Measurements from ENCODE around the gene KCNQ5. TPM values are rescaled to one million over a fixed set of nuclear protein-coding genes. Genes with fewer than 3 reads are reported as not detected.

KCNQ5 gene
- total RNA-seq, 2 experiments from 2014 or later: 5.1 to 5.5 TPM

GRCh38 chr6:72999995-73000394, 378.1 kb downstream of the KCNQ5 start:
- CTCF ChIA-PET: no interaction called here
- no peak overlapping the region for H3K27ac Mint-ChIP-seq

DNA sequence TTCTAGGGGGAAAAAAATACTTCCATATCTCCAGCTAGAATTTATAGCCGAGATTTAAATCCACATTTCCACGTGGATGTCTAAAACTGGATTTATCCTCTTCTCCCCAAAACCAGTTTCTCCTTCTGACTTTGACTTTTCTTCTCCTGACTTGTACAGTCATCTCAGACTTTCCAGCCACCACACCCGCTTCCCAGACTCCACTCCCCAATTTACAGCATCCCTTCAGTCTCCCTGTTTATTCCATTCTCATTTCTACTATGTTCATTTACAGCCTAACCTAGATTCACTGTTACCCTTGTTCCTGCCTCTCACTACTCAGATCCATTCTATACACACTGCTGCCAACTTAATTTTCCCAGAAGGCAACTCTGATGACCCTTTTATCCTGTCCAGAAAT, 378.6 kb downstream of the KCNQ5 start:
- CTCF ChIA-PET: no interaction called here
- Mint-ChIP-seq H3K27ac (no peak overlapping the region), H3K27me3 (no peaks in the 10 kb centered on the region), H3K36me3 (ENCODE audit: low read depth) (no peaks in the 10 kb centered on the region), H3K4me3 (no peak overlapping the region), H3K4me1 (no peaks in the 10 kb centered on the region), H3K9me3 (ENCODE audit: low read depth) (no peaks in the 10 kb centered on the region)
- DNase-seq: no peak
- POLR2A ChIA-PET: no interaction called here
- intact Hi-C loops (cut with DNase I, micrococcal nuclease): no loop called here
- ATAC-seq: no peak

More at GRCh38 chr6:72999995-73000394, 378.1 kb downstream of the KCNQ5 start:
- Mint-ChIP-seq H3K36me3 (ENCODE audit: low read depth) (no peaks in the 10 kb centered on the region), H3K9me3 (ENCODE audit: low read depth) (no peaks in the 10 kb centered on the region), H3K4me3 (no peak overlapping the region), H3K27me3 (no peaks in the 10 kb centered on the region), H3K4me1 (no peaks in the 10 kb centered on the region)
- ATAC-seq (no peak), DNase-seq (no peak)
- intact Hi-C loops (cut with DNase I, micrococcal nuclease): no loop called here
- POLR2A ChIA-PET: no interaction called here

DNA sequence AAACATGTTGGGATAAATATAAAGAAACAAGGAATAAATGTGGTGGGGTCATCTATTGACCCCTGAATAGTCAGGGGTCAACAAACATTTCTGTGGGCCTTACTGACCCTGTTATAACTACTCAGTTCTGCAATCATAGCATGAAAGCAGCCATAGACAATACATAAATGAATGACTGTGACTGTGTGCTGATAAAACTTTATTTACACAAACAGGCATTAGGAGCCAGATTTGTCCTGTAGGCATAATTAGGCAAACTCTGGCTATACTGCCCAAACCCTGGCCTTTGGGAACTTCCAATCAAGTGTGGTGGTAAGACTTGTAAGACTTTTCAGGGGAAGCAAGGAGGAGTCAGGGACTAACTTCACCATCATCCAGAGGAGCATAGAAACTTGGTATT, 380.7 kb downstream of the KCNQ5 start:
- Mint-ChIP-seq H3K27ac (no peak overlapping the region), H3K9me3 (ENCODE audit: low read depth) (no peaks in the 10 kb centered on the region), H3K36me3 (ENCODE audit: low read depth) (peaks cover 7% of the 10 kb centered on the region), H3K4me3 (no peak overlapping the region), H3K27me3 (no peaks in the 10 kb centered on the region), H3K4me1 (no peaks in the 10 kb centered on the region)
- POLR2A ChIA-PET: no interaction called here
- intact Hi-C loops (cut with DNase I, micrococcal nuclease): no loop called here
- DNase-seq: no peak
- no peak for ATAC-seq
- CTCF ChIA-PET: no interaction called here

GRCh38 chr6:73003302-73003701, 381.4 kb downstream of the KCNQ5 start:
- no peaks in the 10 kb centered on the region for H3K9me3 Mint-ChIP-seq (ENCODE audit: low read depth)
- ChIA-PET CTCF (no interaction called here), POLR2A (no interaction called here)
- peaks cover 9% of the 10 kb centered on the region for H3K36me3 Mint-ChIP-seq (ENCODE audit: low read depth)
- DNase-seq (no peak), ATAC-seq (no peak)
- intact Hi-C loops (cut with DNase I, micrococcal nuclease): no loop called here
- no peaks in the 10 kb centered on the region for H3K27me3 Mint-ChIP-seq
- no peak overlapping the region for H3K4me3 Mint-ChIP-seq
- no peak overlapping the region for H3K27ac Mint-ChIP-seq
- no peaks in the 10 kb centered on the region for H3K4me1 Mint-ChIP-seq

- CTCF ChIA-PET: no interaction called here
- no peak overlapping the region for H3K27ac Mint-ChIP-seq
- intact Hi-C loops (cut with DNase I, micrococcal nuclease): no loop called here
These were observed 382.4 kb downstream of the KCNQ5 start for GRCh38 chr6:73004231-73004630.

DNA sequence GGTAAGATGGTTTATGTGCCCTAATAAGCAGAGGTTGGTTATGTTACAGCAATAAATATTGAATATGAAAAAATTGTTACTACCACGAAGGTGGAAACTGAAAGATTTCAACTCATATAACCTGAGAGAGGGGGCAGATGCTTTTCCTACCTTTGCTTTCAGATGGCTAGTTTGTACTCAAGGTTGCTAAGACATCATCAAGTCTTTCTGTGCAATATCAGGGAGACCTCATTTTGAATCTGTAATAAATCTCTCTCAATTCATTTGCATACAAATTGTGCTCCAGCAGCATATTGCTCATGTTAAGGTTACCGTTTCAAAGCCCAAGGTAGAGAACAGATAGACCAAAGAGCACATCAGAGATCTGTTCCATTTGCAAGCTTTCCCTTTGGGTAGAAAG, 383.0 kb downstream of the KCNQ5 start:
- Mint-ChIP-seq H3K9me3 (ENCODE audit: low read depth) (no peaks in the 10 kb centered on the region), H3K27me3 (no peaks in the 10 kb centered on the region), H3K36me3 (ENCODE audit: low read depth) (peaks cover 10% of the 10 kb centered on the region), H3K4me3 (no peak overlapping the region), H3K27ac (no peak overlapping the region), H3K4me1 (no peaks in the 10 kb centered on the region)
- ChIA-PET POLR2A (no interaction called here), CTCF (no interaction called here)
- ATAC-seq (no peak), DNase-seq (no peak)
- intact Hi-C loops (cut with DNase I, micrococcal nuclease): no loop called here

More at GRCh38 chr6:73004231-73004630, 382.4 kb downstream of the KCNQ5 start:
- no peak overlapping the region for H3K4me3 Mint-ChIP-seq
- no peaks in the 10 kb centered on the region for H3K9me3 Mint-ChIP-seq (ENCODE audit: low read depth)
- no peak for DNase-seq
- no peak for ATAC-seq
- H3K27me3 Mint-ChIP-seq: no peaks in the 10 kb centered on the region
- no peaks in the 10 kb centered on the region for H3K4me1 Mint-ChIP-seq
- peaks cover 10% of the 10 kb centered on the region for H3K36me3 Mint-ChIP-seq (ENCODE audit: low read depth)
- POLR2A ChIA-PET: no interaction called here

DNA sequence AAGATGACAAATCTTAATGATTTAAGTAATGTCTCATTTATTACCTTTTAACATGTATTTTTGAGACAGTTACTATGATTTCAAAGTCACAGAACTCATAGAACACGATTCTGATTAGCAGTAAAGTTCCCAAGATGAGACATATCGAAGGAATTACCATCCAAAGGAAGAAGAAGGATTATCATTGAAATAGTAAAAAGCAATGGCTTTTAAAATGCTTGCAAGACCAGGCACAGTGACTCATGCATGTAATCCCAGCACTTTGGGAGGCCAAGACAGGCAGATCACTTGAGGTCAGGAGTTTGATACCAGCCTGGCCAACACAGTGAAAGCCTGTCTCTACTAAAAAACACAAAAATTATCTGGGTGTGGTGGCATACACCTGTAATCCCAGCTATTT, 384.3 kb downstream of the KCNQ5 start:
- DNase-seq: no peak
- Mint-ChIP-seq H3K4me3 (no peak overlapping the region), H3K9me3 (ENCODE audit: low read depth) (no peaks in the 10 kb centered on the region), H3K36me3 (ENCODE audit: low read depth) (peaks cover 10% of the 10 kb centered on the region), H3K27me3 (no peaks in the 10 kb centered on the region), H3K4me1 (no peaks in the 10 kb centered on the region), H3K27ac (no peak overlapping the region)
- POLR2A ChIA-PET: no interaction called here
- intact Hi-C loops (cut with DNase I, micrococcal nuclease): no loop called here
- CTCF ChIA-PET: no interaction called here
- no peak for ATAC-seq

GRCh38 chr6:73011945-73012344, 390.1 kb downstream of the KCNQ5 start:
- ATAC-seq (no peak), DNase-seq (no peak)
- CTCF ChIA-PET: no interaction called here
- Mint-ChIP-seq H3K36me3 (ENCODE audit: low read depth) (peaks cover 8% of the 10 kb centered on the region), H3K27me3 (no peaks in the 10 kb centered on the region), H3K9me3 (ENCODE audit: low read depth) (no peaks in the 10 kb centered on the region), H3K4me1 (no peaks in the 10 kb centered on the region), H3K4me3 (no peak overlapping the region), H3K27ac (no peak overlapping the region)
- POLR2A ChIA-PET: no interaction called here
- intact Hi-C loops (cut with DNase I, micrococcal nuclease): no loop called here

DNA sequence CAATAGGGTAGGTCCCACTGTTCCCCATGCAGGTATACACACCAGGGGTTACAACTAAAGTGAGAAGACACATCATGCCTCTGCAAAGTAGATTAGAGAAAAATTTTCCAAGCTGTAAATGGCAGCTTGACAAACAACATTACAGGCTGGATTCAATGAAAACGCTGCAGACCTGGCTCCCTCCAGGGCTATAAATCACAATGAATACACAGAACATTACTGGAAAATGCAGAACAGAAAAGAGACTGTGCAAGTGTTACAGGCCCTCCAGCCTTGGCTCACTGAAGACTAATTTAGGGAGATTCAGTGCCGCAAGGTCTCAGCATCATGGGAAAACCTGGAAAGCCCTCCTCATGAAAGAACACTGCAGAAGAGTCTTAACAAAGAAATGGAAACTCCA, 395.6 kb downstream of the KCNQ5 start:
- H3K4me3 Mint-ChIP-seq: no peak overlapping the region
- ChIA-PET POLR2A (no interaction called here), CTCF (no interaction called here)
- DNase-seq (no peak), ATAC-seq (no peak)
- H3K27me3 Mint-ChIP-seq: no peaks in the 10 kb centered on the region
- H3K4me1 Mint-ChIP-seq: no peaks in the 10 kb centered on the region
- intact Hi-C loops (cut with DNase I, micrococcal nuclease): no loop called here
- no peak overlapping the region for H3K27ac Mint-ChIP-seq
- no peaks in the 10 kb centered on the region for H3K36me3 Mint-ChIP-seq (ENCODE audit: low read depth)
- H3K9me3 Mint-ChIP-seq (ENCODE audit: low read depth): no peaks in the 10 kb centered on the region

DNA sequence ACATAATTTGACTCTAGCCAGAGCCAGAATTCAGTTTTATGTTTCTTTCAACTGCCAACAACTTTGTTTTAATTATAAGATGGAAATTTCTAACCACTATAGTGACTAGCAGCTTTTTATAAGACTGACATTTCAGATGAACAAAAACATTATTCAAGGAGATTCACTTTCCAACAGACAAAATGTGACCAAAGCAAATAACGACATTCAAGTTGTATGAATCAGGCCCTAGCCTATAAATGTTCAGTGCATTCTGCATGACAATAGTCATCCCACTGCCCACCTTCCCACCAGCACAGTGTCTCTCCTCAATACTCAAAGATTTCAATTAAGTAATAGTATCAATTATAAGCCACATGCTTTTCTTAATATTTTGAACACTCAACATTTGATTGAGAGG, 402.7 kb downstream of the KCNQ5 start:
- H3K4me1 Mint-ChIP-seq: no peaks in the 10 kb centered on the region
- no peak overlapping the region for H3K27ac Mint-ChIP-seq
- DNase-seq (no peak), ATAC-seq (no peak)
- POLR2A ChIA-PET: no interaction called here
- intact Hi-C loops (cut with DNase I, micrococcal nuclease): no loop called here
- no peaks in the 10 kb centered on the region for H3K27me3 Mint-ChIP-seq
- H3K36me3 Mint-ChIP-seq (ENCODE audit: low read depth): no peaks in the 10 kb centered on the region
- CTCF ChIA-PET: interaction anchor here (1.0 kb wide), 1 partner anchor 25 kb away, joined by 3 read pairs; no protein-coding TSS in a partner anchor
- H3K9me3 Mint-ChIP-seq (ENCODE audit: low read depth): no peaks in the 10 kb centered on the region
- H3K4me3 Mint-ChIP-seq: no peak overlapping the region

DNA sequence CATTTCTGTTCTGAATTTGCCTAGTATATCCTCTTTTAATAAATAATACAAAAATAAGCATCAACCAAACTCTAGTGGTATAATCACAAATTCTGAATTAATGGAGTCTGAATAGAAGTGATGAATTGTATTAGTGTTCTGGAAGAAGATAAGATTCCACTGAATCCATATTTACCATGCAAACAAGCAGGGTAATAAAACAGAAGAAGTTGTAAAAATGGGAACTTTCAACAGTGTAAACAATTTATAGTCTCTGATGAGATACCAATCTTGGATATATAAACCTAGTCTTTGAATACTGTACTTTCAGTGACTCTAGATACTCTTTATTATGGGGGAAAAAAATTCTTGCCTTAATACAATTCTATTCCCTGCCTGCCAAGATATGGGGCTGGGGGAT, 405.8 kb downstream of the KCNQ5 start:
- H3K36me3 Mint-ChIP-seq (ENCODE audit: low read depth): no peaks in the 10 kb centered on the region
- H3K9me3 Mint-ChIP-seq (ENCODE audit: low read depth): no peaks in the 10 kb centered on the region
- no peak overlapping the region for H3K4me3 Mint-ChIP-seq
- intact Hi-C loops (cut with DNase I, micrococcal nuclease): no loop called here
- DNase-seq (no peak), ATAC-seq (no peak)
- H3K4me1 Mint-ChIP-seq: peaks cover 5% of the 10 kb centered on the region
- ChIA-PET CTCF (no interaction called here), POLR2A (no interaction called here)
- H3K27me3 Mint-ChIP-seq: no peaks in the 10 kb centered on the region
- H3K27ac Mint-ChIP-seq: no peak overlapping the region

GRCh38 chr6:73028124-73028766, 406.4 kb downstream of the KCNQ5 start:
- H3K9me3 Mint-ChIP-seq (ENCODE audit: low read depth): no peaks in the 10 kb centered on the region
- ChIA-PET POLR2A (no interaction called here), CTCF (no interaction called here)
- H3K27ac Mint-ChIP-seq: no peak overlapping the region
- DNase-seq (no peak), ATAC-seq (no peak)
- intact Hi-C loops (cut with DNase I, micrococcal nuclease): no loop called here
- H3K27me3 Mint-ChIP-seq: no peaks in the 10 kb centered on the region
- H3K36me3 Mint-ChIP-seq (ENCODE audit: low read depth): no peaks in the 10 kb centered on the region
- H3K4me1 Mint-ChIP-seq: peaks cover 5% of the 10 kb centered on the region
- H3K4me3 Mint-ChIP-seq: no peak overlapping the region

DNA sequence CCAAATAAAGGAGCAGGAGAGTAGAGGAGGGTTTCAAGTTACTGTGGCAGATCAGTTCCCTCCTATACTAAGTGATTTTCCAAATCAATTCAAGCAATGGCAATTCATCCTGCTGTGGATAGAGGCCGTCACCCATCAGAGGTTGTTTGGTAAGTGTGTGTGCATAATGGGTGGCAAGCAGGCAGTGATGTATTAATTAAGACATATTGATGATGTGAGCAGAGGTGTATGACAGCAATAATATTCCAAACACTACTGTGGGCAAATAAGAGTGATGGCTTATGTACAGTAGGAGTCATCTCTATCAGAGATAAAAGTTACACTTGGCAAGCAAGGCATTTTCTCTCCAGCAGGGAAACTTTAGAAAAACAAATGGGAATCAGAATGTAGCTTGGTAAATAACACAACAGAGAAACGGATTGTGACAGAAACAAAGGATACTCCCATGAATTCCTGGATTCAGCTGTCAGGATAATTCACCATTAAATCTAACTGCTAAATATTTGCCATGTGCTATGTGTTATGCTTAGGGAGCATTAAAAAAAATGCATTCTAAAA, 407.1 kb downstream of the KCNQ5 start:
- DNase-seq: no peak
- no peaks in the 10 kb centered on the region for H3K36me3 Mint-ChIP-seq (ENCODE audit: low read depth)
- POLR2A ChIA-PET: no interaction called here
- intact Hi-C loops (cut with DNase I, micrococcal nuclease): no loop called here
- no peak overlapping the region for H3K4me3 Mint-ChIP-seq
- H3K4me1 Mint-ChIP-seq: peaks cover 5% of the 10 kb centered on the region
- no peaks in the 10 kb centered on the region for H3K9me3 Mint-ChIP-seq (ENCODE audit: low read depth)
- CTCF ChIA-PET: no interaction called here
- no peaks in the 10 kb centered on the region for H3K27me3 Mint-ChIP-seq
- no peak overlapping the region for H3K27ac Mint-ChIP-seq
- ATAC-seq: no peak
